HG03442 (cell line): Measurements from ENCODE around the gene FNDC8.
"Not testable (repeated sequence)": the region's sequence is repeated elsewhere in the genome, so short reads cannot be mapped to it uniquely, and the experiment has no call there.

Experiments used
- ATAC-seq: cut with Tn5 transposase; IDR thresholded peaks from one replicate; pipeline ENCODE4 v1.9.1; 2021; ENCODE audit warnings: mild to moderate bottlenecking, moderate library complexity; ENCODE audit not compliant: unreplicated experiment

FNDC8 gene

GRCh38 chr17:35121315-35121714 is at the start of gene FNDC8:
Gene FNDC8 (plus strand): TSS chr17:35121615. CDS start chr17:35121694, 79 bp downstream.
- ATAC-seq = no peak

- no peak for ATAC-seq
Observed at GRCh38 chr17:35073183-35073790, 48.1 kb upstream of the FNDC8 start.

DNA sequence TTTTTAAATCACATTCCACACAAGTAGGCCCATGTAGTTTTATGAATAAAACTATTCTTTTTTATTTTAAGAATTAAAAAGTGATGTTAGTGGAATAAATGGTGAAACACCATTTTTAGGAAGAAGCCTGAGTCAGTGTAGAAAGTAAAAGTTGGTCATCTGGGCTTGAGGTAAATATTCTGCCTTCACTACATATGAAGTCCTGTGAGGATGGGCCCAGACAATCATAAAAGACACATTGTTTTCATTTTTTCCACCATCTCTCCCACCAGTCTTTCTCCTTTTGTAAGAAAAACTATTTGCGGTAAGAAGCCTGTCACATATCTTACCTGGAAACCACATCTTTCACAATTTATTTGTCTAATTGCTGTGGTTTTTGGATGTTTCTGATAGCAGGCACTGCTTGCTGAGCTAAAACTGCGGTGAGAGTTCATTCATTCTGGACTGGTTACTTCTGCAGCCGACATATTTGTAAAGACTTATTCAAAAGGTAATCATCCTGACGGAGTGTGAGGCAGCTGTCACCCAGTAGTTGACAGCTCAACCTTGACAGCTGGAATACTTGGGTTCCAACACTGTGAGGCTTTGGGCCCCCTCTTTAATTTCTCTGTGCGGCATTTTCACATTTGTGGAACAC is 47.3 kb upstream of the FNDC8 start:
- no peak for ATAC-seq

DNA sequence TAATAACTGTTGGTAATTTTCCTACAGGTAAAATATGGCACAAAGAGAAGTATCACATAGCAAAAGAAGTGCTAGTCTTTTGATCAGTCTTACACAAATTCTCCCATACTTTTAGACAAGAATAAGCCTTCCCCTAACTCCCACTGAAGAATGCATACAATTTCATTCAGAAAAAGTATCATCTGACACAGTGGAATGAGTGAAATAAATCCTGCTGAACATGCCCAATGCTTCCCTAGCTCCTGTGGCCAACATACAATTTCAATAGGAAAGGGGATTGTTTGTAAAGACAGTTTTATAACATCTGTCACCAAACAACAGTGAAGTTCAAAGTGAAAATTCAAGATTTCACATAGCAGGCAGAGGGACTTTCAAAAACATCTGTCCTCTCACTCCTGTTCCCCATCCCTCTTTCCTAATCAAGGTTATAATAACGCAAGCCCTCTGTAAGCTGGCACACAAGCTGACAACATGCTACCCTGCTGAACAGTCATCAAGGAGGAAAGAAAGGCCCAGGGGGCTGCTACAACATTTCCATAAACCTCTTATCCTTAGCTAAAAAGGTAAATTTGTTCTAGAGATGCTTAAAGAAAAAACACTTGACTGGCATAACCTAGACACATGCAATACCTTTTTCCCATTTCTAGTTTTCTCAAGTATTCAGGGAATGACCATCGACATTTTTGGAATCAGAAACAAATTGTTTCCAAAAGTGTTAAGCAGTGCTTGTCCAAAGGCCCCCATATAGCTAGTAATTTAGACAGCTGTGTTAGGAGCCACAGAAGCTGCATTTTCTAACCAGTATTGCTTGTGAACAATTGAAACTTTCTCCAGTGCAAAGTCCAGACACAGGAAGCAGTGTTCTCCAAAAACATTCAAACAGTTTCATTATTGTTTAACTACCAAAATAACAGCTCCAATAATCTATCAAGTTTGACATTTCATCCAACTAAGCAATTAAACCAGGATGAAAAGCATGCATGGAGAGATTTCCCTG is 46.4 kb upstream of the FNDC8 start:
- ATAC-seq = no peak

DNA sequence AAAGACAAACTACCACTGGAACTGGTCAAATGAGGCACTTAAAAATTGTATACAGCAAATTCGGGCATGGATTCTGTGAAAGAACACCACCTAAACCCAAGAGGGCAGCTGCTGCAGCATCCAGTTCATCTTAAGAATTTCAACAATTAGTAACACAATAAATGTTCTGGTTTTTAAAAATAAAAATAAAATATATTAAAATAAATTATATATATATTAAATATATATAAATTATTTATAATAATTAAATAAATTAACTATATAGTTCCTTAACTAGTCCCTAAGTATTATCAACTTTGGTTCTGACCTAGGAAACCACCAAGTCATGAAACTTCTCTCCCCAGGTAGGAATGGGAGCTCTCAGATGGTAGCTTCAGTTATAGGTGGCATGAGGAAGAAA is 44.5 kb upstream of the FNDC8 start:
- no peak for ATAC-seq

DNA sequence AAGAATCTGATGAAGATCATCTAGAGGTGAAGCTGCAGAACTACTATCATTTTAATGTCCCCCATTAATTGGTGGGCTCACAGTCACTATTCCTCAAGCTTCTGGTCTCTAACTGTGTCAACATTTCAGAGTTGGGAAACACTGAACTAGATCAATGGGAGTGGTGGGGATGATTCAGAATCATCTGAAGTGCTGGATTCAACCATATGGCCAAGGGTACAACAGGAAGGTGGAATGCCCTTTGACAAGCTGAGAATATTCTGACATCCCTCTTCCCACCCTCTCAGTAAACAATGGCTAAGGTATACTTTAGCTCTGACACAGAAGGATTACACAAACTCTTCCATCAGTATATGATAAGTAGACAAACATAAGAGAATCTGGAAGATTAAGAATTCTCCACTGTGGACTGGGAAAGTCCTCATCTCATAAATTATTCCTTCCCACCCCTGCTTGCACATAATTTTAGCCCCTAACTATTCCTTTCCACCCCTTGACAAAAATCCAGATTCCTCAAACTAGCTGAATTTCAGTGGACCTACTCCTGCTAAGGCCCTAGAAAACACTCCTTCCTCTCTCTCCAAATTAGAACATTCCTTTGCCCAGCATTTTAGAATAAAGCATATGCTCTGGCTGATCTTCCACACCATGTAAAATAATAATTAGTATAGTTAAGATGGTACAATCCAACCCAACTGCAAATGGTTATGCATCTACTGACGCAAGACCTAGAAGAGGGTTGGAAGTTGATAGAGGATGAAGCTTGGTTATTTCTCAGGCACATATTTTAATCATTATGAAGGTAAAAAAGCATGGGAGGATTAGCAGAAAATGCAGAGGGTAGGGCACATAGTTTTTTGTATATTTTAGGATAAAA is 41.6 kb upstream of the FNDC8 start:
- no peak for ATAC-seq

DNA sequence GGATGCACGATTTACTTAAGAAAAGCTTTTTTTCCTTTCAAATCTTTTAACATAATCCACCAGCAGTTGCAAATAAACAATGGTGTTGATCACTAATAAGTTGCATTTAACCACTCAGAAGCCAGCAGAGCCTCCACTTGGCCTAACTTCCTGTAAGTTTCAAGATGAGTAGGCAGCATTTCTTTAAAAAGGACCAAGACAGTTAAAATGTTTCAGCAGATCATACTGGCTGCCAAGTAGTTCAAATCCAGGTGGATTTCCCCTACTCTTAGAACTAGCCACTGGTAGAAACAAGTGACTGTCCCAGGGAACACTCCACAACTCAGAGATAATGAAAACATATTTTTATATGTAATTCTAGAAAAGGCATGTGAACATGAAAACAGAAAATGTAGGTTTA is 40.9 kb upstream of the FNDC8 start:
- ATAC-seq = peak; percentile 54

DNA sequence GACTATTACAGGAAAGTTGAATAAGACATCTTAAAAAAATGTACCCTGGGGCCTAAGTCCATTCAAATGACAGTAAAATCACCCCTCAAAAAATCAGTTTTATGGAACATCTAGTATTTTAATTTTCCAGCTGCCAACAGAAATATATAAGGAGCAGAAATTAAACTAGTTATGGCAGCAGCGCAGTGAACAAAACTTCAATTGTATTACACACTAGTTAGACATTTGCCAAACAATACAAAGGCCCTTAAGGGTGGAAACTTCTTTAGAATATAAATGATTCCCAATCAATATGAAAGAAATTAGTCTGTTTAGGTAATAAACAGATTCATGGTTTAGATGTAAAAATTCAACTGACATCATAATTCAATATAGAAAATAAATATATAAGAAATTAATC is 39.8 kb upstream of the FNDC8 start:
- ATAC-seq = no peak

DNA sequence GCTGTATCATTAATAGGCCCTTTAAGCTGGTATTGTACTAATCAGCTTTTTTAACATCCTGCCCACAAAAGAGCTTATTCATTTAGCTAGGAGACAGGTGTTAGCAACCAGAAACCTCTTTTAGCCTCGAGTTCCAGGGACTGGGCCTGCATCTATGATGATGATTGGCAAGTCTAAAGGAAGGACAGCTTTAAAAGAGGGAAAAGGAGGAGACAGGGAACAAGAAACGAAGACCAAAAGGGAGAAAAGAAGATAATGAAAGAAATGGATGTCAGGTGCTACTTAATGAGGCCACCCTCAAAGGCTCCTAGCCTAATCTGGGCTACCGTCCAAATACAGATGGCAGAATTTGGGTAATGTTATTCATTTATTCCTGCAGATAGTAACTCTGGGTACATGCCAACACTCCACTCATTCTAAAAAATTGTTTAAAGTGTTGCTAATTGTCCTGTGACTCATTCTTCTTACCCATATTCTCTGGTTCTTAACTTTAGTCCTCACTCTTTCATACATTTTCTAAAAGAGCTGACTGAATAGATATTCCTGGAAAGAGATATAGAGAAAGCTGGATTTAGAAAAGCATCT is 39.2 kb upstream of the FNDC8 start:
- ATAC-seq = no peak

DNA sequence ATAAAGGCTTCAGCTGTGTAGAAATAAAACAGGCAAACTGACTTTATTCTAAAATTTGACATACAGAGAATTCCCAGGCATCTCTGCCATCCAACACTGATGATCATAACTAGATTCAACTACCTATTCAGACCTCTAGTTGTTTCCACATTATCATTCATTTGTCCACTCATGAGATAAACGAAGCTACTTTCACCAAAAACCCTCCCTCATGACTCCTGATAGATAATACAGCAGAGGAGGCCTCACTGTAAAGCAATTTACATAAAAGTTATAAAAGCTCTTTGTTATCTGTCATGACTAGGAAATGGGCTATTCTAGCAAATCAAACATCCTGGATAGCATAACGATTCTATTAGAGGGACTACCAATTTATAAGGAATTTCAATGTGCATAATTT is 38.3 kb upstream of the FNDC8 start:
- ATAC-seq = no peak

- ATAC-seq = no peak
Observed at GRCh38 chr17:35084987-35085386, 36.4 kb upstream of the FNDC8 start.

DNA sequence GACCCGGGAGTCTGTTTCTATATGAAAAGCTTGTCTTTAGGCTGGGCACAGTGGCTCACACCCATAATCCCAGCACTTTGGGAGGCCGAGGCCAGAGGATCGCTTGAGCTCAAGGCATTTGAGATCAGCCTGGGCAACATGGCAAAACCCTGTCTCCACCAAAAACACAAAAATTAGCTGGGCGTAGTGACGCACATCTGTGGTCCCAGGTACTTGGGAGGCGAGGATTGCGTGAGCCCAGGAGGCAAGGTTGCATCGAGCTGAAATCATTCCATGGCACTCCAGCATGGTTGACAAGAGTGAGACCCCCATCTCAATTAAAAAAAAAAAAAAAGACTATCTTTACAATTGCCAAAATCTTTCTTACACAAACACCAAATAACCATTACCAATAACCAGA is 35.3 kb upstream of the FNDC8 start:
- ATAC-seq = no peak

GRCh38 chr17:35086931-35087573 is 34.4 kb upstream of the FNDC8 start:
- no peak for ATAC-seq

DNA sequence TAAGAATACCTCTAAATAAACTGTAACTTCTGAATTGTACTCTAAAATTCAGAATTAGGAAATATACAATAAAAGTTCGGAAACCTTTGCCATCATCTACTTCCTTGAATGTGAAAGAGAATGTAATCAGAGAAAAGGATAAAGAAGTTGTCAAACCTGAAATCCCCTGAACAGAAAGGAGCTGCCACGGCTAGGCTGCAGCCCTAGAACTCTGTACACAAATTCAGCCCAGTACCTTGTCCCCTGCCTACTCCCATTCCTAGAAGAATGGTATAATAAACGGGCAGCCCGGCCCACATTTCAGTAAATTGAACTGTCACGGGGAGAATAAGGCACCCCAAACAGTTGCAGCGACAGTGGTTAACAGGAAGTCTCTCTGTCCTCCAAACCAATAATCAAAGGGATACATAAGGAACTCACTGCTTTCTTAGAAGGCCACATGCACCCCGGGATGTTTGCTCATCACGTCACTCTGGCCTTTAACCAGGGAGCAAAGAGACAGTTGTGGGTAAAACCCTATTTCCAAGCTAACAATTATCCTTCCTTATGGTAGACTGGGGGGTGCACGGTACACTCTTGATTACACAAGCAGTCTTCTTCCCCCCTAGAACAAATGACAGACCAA is 33.6 kb upstream of the FNDC8 start:
- no peak for ATAC-seq

DNA sequence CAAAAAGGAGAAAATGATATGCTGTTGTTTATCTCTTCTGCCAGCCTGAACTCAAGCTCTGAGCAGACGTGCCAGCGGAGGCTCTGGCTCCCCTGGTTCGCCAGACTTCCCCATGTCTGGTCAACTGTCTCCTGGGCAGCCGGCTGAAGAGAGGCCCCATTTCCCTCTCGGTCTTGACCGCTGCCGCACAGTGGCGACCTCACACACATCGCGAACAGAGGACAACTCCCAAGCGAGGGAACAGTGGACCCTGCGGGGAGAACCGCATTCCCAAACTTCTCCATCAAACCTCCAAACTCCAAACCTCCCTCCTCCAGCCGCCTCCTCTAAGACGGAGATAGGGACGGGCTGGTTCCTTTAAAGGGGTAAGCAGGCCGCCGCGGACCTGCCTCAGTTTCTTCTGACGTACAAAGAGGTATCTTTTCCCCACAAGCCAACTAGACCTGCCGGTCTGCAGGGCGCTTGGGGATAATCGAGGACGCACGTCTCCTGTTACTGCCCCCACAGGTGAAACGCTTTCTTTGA is 33.0 kb upstream of the FNDC8 start:
- ATAC-seq = no peak

GRCh38 chr17:35088881-35089585 is 32.4 kb upstream of the FNDC8 start:
- ATAC-seq = peak; percentile 84

GRCh38 chr17:35089586-35090296 is 31.7 kb upstream of the FNDC8 start:
- peak; percentile 22 for ATAC-seq

- ATAC-seq = not testable (repeated sequence)
Observed at GRCh38 chr17:35090707-35091106, 30.7 kb upstream of the FNDC8 start.
